HepG2 (cell line): ENCODE data around the gene CDK3. TPM values are rescaled to one million over a fixed set of nuclear protein-coding genes. Genes with fewer than 3 reads are reported as not detected.

Experiments used
- ARNT ChIP-seq: fragments of 450-650 bp; IDR thresholded peaks from 2 replicates; pipeline ENCODE4 v1.6.1; 2017
- DBP ChIP-seq: sonication (generic); formaldehyde crosslinking; IDR thresholded peaks from 2 replicates; pipeline ENCODE4 v1.4.0; 2020; ENCODE audit warnings: missing genetic modification reagents; ENCODE audit errors: not compliant biosample characterization
- KAT2B ChIP-seq: fragments of 150-350 bp; IDR thresholded peaks from 2 replicates; pipeline ENCODE4 v1.6.1; 2014; ENCODE audit warnings: low read depth, low read length, borderline replicate concordance
- KLF6 ChIP-seq: IDR thresholded peaks from 2 replicates; pipeline ENCODE4 v1.8.0; 2016; ENCODE audit warnings: missing biosample characterization, missing genetic modification reagents
- MED13 ChIP-seq: sonication (generic); formaldehyde crosslinking; IDR thresholded peaks from 2 replicates; pipeline ENCODE4 v1.5.0; 2020; ENCODE audit warnings: missing genetic modification reagents
- TERF1 ChIP-seq: sonication (generic); formaldehyde crosslinking; IDR thresholded peaks from 2 replicates; pipeline ENCODE4 v1.8.0; 2022; ENCODE audit warnings: mild to moderate bottlenecking, missing genetic modification reagents, moderate library complexity
- XRCC5 ChIP-seq: fragments of 200-400 bp; formaldehyde crosslinking; optimal IDR thresholded peaks from 2 replicates; pipeline ENCODE3; 2017; ENCODE audit warnings: mild to moderate bottlenecking, low read length
- ZBTB40 ChIP-seq, 2 experiments: fragments of 450-650 bp in 1 of 2; sonication (generic) in 1 of 2; formaldehyde crosslinking in 1 of 2; IDR thresholded peaks; 2 replicates each; pipeline versions ENCODE4 v1.6.1 to v1.8.0; 2016 to 2022; ENCODE audit warnings: antibody characterized with exemption in 1 of 2, mild to moderate bottlenecking in 1 of 2, missing genetic modification reagents in 1 of 2
- ZGPAT ChIP-seq: IDR thresholded peaks from 2 replicates; pipeline ENCODE4 v1.6.1; 2016; ENCODE audit warnings: mild to moderate bottlenecking
- ZNF484 ChIP-seq: sonication (generic); formaldehyde crosslinking; IDR thresholded peaks from 2 replicates; pipeline ENCODE4 v1.5.1; 2020; ENCODE audit warnings: mild to moderate bottlenecking, low read depth, missing genetic modification reagents, borderline replicate concordance
- ZNF556 ChIP-seq: sonication (generic); formaldehyde crosslinking; IDR thresholded peaks from 2 replicates; pipeline ENCODE4 v1.4.0; 2020; ENCODE audit warnings: mild to moderate bottlenecking, missing genetic modification reagents, borderline replicate concordance
- ZNF850 ChIP-seq: sonication (generic); formaldehyde crosslinking; conservative IDR thresholded peaks from 2 replicates; pipeline ENCODE4 v1.9.0; 2021; ENCODE audit warnings: mild to moderate bottlenecking, missing genetic modification reagents
- polyA plus RNA-seq, 8 experiments: library from polyadenylated mRNA; depleted of rRNA in 3 of 8; stranded (reverse) in 7 of 8; unstranded in 1 of 8; fragments of >200 nt; fragmentation: Illumina TruSeq in 4 of 8; extraction: Trizol in 4 of 8; gene quantifications; 2 replicates each; pipeline versions ENCODE4 v1.2.1 to v1.2.3, GENCODE V29; 2011 to 2016; ENCODE audit warnings: low read depth in 4 of 8, missing spikeins in 1 of 8, mixed read lengths in 1 of 8; ENCODE audit not compliant: insufficient read depth in 1 of 8
- total RNA-seq, 5 experiments: library from RNA; depleted of rRNA; stranded (reverse); fragments of >200 nt; fragmentation: Illumina TruSeq; extraction: Trizol; gene quantifications; 2 replicates each; pipeline ENCODE4 v1.2.3, GENCODE V29; 2016; ENCODE audit warnings: low read depth in 1 of 5

CDK3 gene
- total and polyA plus RNA-seq, 2 of the 13 experiments (the other 11 are each of a cell fraction or from before 2014, with no cell fraction given): 5.8 to 11.4 TPM

- TF ChIP-seq ZBTB40 (IDR thresholded peaks at IDR 0.05): no peak
- TF ChIP-seq ZBTB40 (CRISPR knock-in tag; IDR thresholded peaks at IDR 0.05): peak; percentile 57; the same call in 1 of the 2 replicates
- TF ChIP-seq ZGPAT (CRISPR knock-in tag): peak; percentile 37; the same call in 1 of the 2 replicates
- peak; percentile 40; the same call in 1 of the 2 replicates for TF ChIP-seq ZNF556 (CRISPR knock-in tag)
- TF ChIP-seq XRCC5: peak; percentile 29
- TF ChIP-seq KLF6 (CRISPR knock-in tag): no peak; the same call in 1 of the 2 replicates
- no peak for TF ChIP-seq DBP (CRISPR knock-in tag)
- TF ChIP-seq ZNF850 (CRISPR knock-in tag): no peak
- no peak for TF ChIP-seq ARNT
- no peak for TF ChIP-seq KAT2B
- no peak for TF ChIP-seq MED13 (CRISPR knock-in tag)
- no peak for TF ChIP-seq ZNF484
- TF ChIP-seq TERF1 (CRISPR knock-in tag): no peak
Observed at GRCh38 chr17:76027159-76027839, 26.6 kb downstream of the CDK3 start, which contains the start of gene EVPL (continued).
